HG03097 (cell line): Measurements from ENCODE around the gene MRPL52.

Source experiments
- ATAC-seq: cut with Tn5 transposase; IDR thresholded peaks from one replicate; pipeline ENCODE4 v1.9.1; 2021; ENCODE audit not compliant: unreplicated experiment, low FRiP score

Gene MRPL52

DNA sequence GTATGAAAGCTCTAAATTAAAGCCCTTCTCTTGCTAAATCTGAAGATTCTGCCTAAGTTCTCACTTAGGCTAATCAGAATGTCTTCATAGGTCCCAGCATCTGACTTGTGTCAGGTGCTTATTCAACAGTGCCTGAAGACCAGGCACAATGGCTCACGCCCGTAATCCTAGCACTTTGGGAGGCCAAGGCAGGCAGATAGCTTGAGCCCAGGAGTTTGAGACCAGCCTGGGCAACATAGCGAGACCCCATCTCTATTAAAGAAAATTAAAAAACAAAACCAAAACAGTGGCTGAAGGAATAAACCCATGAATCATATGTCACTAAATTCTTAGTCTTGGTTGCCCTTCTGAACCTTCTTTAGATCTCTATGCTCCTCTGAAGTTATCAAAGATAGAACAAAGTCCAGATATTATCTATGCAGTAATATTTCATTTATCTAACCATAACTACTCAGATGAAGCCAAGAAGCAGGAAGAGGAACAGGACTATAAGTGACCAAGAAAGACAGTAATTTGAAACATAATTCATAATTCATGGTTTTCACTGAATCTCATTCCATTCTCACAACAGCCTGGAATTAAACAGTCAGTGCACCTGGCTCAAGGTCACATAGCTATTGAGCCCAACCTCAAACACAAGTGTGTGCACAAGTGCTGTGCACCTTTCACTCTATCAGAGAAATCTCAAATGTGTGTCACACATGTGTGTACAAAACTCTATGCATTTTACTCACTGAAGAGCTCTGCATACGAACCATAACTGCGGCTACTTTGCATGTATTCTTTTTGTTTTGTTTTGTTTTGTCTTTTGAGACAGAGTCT, 21.1 kb upstream of the MRPL52 start:
- ATAC-seq: no peak

GRCh38 chr14:22811722-22812121, 18.0 kb upstream of the MRPL52 start:
- ATAC-seq: no peak

DNA sequence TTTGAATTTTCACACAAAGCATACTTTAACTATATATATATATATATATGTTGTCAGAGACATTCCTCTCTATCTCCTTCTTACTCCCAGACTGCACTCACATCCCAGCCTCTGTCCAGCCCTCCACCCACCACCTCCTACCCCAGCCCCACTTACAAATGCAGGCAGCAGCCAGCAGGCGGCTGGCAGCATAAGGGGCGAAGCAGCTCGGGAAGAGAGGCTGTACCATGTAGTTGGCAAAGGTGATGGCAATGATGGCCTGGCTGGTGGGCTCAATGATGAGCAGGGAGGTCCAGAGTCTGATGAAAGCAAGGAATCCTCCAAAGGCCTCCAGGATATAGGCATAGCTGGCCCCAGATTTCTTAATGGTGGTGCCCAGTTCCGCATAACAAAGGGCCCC, 16.9 kb upstream of the MRPL52 start:
- no peak for ATAC-seq

DNA sequence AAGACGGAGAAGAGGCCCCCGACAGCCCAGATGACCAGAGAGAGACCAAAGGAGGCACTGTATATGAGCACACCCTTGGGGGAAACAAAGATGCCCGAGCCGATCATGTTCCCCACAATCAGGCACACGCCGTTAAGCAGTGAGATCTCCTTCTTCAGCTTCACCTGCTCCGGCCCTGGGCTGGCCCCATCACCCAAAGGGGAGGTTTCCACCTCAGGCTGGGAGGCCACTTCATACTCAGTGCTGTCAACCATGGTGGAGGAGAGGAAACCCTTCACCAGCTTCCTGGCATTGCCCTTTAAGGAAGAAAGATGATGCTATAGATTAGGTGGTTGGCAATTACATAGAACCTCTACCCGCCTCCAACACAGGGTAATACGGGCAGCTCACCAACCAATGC, 16.5 kb upstream of the MRPL52 start:
- no peak for ATAC-seq

- ATAC-seq: no peak
Measured at GRCh38 chr14:22814373-22814772, 15.3 kb upstream of the MRPL52 start.

GRCh38 chr14:22814941-22815713, 14.6 kb upstream of the MRPL52 start, which contains the start of gene SLC7A7:
TSS of gene SLC7A7 (minus strand) at chr14:22815435. CDS start at chr14:22813398, 2,037 bp downstream.
- ATAC-seq: no peak

DNA sequence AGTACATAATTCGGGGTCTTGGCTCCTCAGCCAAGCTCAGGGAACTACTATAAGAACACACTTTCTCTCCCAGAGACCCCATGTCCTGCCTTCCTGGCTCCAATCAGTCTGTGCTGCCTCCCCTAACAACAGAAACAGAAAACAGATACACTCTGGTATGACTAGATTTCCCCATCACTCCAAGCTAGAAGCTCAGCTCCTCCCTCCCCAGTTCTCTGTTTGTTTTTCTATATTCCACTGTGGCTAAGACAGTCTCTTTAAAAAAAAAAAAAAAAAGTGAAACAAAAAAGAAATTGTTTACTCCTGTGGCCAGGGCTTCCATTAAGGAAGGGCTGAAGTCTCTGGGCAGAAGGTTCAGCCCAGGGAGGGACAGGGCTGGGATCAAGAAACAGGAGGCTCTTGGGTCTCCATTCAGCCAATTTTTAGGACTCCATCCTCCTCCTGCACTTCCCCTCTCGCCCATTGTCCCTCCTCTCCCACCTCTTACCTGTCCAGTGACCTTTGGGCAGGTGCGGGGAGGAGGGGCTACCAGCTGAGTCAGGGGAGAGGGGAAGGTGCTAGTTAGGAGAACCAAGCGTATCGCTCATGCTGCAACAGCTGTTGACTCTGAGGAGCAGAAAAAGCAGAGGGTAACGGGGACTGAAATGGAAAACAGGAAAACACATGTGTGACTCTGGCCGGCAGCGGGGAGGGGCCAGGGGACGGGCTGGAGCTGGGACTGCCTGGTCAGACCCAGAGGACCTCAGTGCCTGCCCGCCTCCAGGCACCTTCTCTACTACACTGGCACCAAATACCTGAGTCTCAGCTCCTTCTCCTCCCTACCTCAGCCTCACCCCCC, 10.3 kb upstream of the MRPL52 start:
- no peak for ATAC-seq

DNA sequence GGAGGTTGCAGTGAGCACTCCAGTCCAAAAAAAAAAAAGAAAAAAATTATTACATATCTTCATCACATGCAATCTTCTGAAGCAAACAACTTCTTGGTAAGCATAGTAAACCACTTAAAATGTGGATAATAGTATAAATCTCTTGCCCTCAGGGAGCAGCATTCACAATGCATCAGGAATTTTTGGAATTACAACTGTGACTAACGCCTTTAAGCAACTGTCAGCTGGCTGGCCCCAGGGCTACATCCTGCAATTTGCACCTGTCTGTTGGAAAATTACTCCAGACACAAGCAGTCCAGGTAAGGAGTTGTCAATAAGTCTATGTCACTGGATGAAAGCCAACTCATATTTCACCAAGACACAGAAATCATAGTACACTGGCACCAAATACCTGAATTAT, 9.0 kb upstream of the MRPL52 start:
- ATAC-seq: no peak

GRCh38 chr14:22821193-22822015, 8.3 kb upstream of the MRPL52 start:
- ATAC-seq: no peak

- no peak for ATAC-seq
Measured at GRCh38 chr14:22822016-22822570, 7.6 kb upstream of the MRPL52 start.

DNA sequence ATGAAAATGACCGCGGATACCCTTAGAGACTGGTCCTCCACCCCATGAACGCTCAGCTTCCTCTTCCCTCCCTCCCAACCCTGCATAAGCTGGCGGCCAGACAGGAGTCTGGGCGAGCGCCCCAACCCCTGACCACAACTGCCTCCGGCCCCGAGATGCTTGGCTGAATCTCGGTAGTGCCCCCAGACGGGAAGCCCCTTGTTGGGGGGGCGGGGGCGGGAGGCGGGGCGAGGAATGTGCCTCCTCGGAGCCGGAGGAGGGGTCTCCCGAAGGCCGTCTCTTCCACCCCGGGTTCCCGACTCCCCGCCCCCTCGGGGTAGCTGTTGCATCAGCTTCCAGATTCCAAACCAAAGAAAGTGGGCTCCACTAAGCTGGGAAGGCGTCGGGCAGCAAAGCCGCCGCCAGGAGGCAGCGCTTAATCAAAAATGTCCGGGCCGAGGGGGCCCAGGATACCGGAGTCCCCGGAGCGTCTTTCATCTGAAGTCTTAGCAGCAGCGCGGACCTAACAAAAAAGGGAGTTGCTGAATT, 7.1 kb upstream of the MRPL52 start:
- no peak for ATAC-seq

DNA sequence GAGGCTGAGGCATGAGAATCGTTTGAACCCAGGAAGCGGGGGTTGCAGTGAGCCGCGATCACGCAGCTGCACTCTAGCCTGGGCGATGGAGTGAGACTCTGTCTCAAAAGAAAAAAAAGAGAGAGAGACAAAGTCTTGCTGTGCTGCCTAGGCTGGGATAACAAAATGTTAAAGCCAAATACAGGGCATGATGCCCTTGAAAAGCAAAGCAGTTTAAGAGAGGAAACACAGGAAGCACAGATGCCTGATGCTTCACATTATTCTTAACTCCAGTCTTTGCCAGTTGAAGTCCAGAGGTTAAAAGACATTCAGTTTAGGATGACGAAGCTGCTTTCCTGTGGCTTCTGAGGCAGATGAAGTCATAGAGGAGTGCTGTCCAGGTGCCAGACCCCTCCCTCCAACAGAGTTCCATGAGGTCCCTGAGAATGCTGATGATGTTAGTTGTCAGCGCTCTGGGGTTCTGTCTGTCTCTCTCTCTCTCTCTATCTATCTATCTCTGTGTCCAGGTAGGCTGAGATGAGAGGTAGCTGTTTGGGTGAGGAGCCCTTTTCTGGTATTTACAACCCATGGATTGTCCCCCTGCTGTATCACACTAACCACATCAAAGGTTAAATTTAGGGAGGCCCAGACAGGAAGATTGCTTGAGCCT, 4.9 kb upstream of the MRPL52 start:
- no peak for ATAC-seq

GRCh38 chr14:22829076-22829660, 519 bp upstream of the MRPL52 start:
- ATAC-seq: peak; percentile 10

DNA sequence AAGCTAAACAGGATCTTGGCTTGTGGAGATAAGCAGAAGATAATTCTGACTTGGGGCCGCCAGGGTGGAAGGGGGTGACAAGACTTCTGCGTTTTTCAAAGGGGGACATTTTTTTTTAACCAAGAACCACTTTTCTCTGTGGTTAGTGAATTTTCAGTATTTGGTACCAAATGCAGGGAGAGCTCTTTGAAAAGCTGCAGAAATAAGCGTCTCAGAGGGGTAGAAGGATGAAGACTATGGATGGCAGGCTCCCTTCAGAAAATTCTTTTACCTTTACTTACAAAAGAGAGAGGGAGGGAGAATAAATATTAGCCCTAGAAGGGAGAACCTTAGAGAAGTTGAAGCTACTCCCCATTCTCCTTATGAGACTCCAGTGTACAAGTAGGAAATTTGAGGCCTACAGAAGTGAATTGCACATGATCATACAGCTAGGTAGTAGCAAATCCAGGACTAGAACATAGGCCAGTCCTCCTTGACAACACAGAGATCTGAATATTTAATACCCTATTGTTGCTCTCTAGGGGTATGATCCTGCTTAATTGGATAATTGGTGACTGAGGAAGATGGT, 840 bp downstream of the MRPL52 start:
- ATAC-seq: no peak

- no peak for ATAC-seq
Measured at GRCh38 chr14:22835505-22835904, 5.8 kb downstream of the MRPL52 start.

DNA sequence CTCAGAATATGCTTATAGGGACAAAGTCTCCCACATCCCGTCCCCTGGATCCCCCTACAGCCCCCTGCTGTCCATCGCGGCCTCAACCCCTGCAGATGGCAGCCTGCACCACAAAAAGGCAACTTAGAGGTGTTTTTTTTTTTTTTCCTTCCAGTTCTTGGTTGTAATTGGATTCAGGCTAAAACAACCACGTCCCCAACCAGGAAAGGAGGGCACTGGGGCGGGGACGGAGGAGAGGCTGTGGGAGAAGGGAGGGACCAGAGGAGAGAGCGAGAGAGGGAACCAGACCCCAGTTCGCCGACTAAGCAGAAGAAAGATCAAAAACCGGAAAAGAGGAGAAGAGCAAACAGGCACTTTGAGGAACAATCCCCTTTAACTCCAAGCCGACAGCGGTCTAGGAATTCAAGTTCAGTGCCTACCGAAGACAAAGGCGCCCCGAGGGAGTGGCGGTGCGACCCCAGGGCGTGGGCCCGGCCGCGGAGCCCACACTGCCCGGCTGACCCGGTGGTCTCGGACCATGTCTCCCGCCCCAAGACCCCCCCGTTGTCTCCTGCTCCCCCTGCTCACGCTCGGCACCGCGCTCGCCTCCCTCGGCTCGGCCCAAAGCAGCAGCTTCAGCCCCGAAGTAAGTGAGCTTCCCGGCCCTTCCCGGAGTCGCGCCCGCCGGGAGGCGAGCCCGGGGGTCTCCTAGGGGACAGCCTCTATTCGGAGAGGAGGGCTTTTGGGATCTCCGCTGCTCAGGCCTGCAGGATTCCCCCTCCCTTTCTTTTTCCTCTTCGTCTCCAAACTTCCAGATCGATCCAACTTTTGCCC, 6.8 kb downstream of the MRPL52 start, which contains the start of gene MMP14:
MMP14 (plus strand) TSS at position 285 of the 813 bp plus-strand sequence; CDS start at position 518, 233 bp downstream.
- ATAC-seq: no peak

DNA sequence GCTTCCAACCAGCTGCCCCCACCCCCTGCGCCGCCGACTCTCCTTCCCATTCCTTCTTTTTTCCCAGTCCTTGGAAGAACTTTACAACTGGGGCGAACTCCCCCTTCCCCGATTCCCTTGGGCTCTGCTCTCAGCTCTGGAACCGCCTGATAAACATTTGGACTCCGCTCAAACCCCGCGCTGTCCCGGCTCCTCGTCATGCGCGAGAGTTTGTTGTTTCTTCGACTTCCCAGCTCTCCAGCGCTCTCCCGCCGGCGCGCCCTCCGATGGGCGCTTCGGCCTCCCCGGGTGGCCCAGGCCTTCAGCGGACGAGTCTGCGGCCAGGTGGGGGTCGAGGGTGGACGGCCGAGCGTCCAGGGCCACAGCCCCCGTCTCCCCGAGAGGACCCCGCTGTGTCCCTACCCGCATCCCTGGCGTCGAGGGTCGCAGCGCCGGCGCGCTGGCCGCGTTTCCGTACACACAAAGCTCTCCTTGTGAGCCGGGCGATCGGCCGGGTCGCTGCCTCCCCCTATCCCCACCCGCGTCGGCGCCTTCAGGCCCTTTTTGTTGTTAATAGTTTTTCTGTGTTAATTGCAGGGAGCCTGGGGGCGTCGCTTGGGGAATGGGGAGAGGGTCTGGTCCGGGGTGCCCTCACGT, 7.5 kb downstream of the MRPL52 start:
- ATAC-seq: no peak
